Small intestine (tissue), 7 donors: ENCODE measurements around the gene TTC7B. TPM values are rescaled to one million over a fixed set of nuclear protein-coding genes. Genes with fewer than 3 reads are reported as not detected.

Experiments
- DNase-seq, 2 donors: peaks; one replicate each; pipeline versions ENCODE4 v3.0.0 to v3.0.0-alpha.2; 2013
- FAIRE-seq: peaks from 2 replicates; lab custom pipeline; 2012; peaks lifted over from hg19 to GRCh38; lab: Jason Lieb, UNC
- H3K27ac ChIP-seq, 3 donors: one replicate each; pipeline ENCODE4 v1.5.1; 2013; ENCODE audit warnings: low read length in 2 of 3, mild to moderate bottlenecking in 2 of 3, control low read depth in 1 of 3, inconsistent platforms in 1 of 3, low read depth in 1 of 3, moderate library complexity in 1 of 3
- H3K27me3 ChIP-seq, 3 donors: one replicate each; pipeline ENCODE4 v1.6.1; 2013; ENCODE audit warnings: low read length in 3 of 3, inconsistent platforms in 1 of 3; ENCODE audit not compliant: control insufficient read depth in 3 of 3, insufficient read depth in 3 of 3
- H3K36me3 ChIP-seq, 3 donors: one replicate each; pipeline ENCODE4 v1.6.1; 2013; ENCODE audit warnings: low read length in 3 of 3, inconsistent platforms in 1 of 3, low read depth in 1 of 3, mild to moderate bottlenecking in 1 of 3, moderate library complexity in 1 of 3; ENCODE audit not compliant: control insufficient read depth in 3 of 3, insufficient read depth in 2 of 3
- H3K4me1 ChIP-seq, 3 donors: one replicate each; pipeline ENCODE4 v1.6.1; 2013; ENCODE audit warnings: low read length in 2 of 3, inconsistent platforms in 1 of 3, low read depth in 1 of 3, mild to moderate bottlenecking in 1 of 3, moderate library complexity in 1 of 3; ENCODE audit not compliant: control insufficient read depth in 3 of 3, insufficient read depth in 2 of 3
- H3K4me3 ChIP-seq, 3 donors: one replicate each; pipeline ENCODE4 v1.5.1; 2013; ENCODE audit warnings: low read length in 3 of 3, control low read depth in 1 of 3, inconsistent platforms in 1 of 3, low read depth in 1 of 3, mild to moderate bottlenecking in 1 of 3, moderate library complexity in 1 of 3
- H3K9me3 ChIP-seq, 2 donors: one replicate each; pipeline ENCODE4 v1.6.1; 2013; ENCODE audit warnings: low read depth in 1 of 2, low read length in 1 of 2; ENCODE audit not compliant: control insufficient read depth in 2 of 2, insufficient read depth in 1 of 2
- WGBS, 3 donors: extraction: QIAGEN DNeasy Blood & Tissue Kit; methylation state at CpG; one replicate each; pipeline ENCODE4 v1.1.7; 2013; 5-methylcytosine and 5-hydroxymethylcytosine counted together
- polyA plus RNA-seq, 4 donors: library from polyadenylated mRNA; stranded (reverse) in 3 of 4; unstranded in 1 of 4; fragments of 200-250 nt in 3 of 4; fragments of 120-200 nt in 1 of 4; gene quantifications; one replicate each; pipeline versions ENCODE4 v1.2.1 to v1.2.3, GENCODE V29; 2013
- donor health status: healthy with polysubstance abuse.
- donor health status: control.
- donor health status: control.
- donor health status: Bipolar disorder and iron deficiency.
- donor health status: healthy.

The TTC7B gene
- polyA plus RNA-seq, 4 donors = 2.9 to 8.8 (median 4.3) TPM

GRCh38 chr14:90566481-90566880, 249.7 kb downstream of the TTC7B start:
- WGBS, 3 donors = 86 to 94% (median 89%) methylated on average over 4 of the region's 4 CpGs
- no peaks in the 10 kb centered on the region for H3K9me3 ChIP-seq
- peaks cover 0 to 8% (median 0%) of the 10 kb centered on the region in 3 donors for H3K36me3 ChIP-seq
- no peaks in the 10 kb centered on the region for H3K27me3 ChIP-seq
- H3K4me1 ChIP-seq = no peaks in the 10 kb centered on the region
- FAIRE-seq (no peak), DNase-seq (no peak)
- H3K4me3 ChIP-seq = no peak overlapping the region
- no peak overlapping the region for H3K27ac ChIP-seq

- FAIRE-seq (no peak), DNase-seq (no peak)
- H3K27ac ChIP-seq = no peak overlapping the region
- H3K4me3 ChIP-seq = no peak overlapping the region
- 95 to 97% (median 95%) methylated on average over 4 of the region's 4 CpGs for WGBS, 3 donors
- no peaks in the 10 kb centered on the region for H3K4me1 ChIP-seq
- H3K9me3 ChIP-seq = no peaks in the 10 kb centered on the region
- H3K36me3 ChIP-seq = peaks cover 0 to 2% (median 0%) of the 10 kb centered on the region in 3 donors
- H3K27me3 ChIP-seq = no peaks in the 10 kb centered on the region
Measured at GRCh38 chr14:90564496-90564895, 251.7 kb downstream of the TTC7B start.

- no peak for DNase-seq
- no peaks in the 10 kb centered on the region for H3K27me3 ChIP-seq
- peaks cover 0 to 4% (median 0%) of the 10 kb centered on the region in 3 donors for H3K36me3 ChIP-seq
- peaks cover 0 to 12% (median 0%) of the 10 kb centered on the region in 3 donors for H3K4me1 ChIP-seq
- no peak overlapping the region for H3K4me3 ChIP-seq
- H3K9me3 ChIP-seq = no peaks in the 10 kb centered on the region
- no peak for FAIRE-seq
- no peak overlapping the region for H3K27ac ChIP-seq
- WGBS, 3 donors = 55 to 78% (median 75%) methylated on average over 6 of the region's 6 CpGs
Measured at GRCh38 chr14:90562652-90563051, 253.6 kb downstream of the TTC7B start.

GRCh38 chr14:90561920-90562319, 254.3 kb downstream of the TTC7B start:
- Histone ChIP-seq H3K36me3 (peaks cover 0 to 2% (median 0%) of the 10 kb centered on the region in 3 donors), H3K9me3 (no peaks in the 10 kb centered on the region), H3K4me3 (no peak overlapping the region), H3K4me1 (peaks cover 0 to 19% (median 0%) of the 10 kb centered on the region in 3 donors), H3K27ac (no peak overlapping the region), H3K27me3 (no peaks in the 10 kb centered on the region)
- 83 to 90% (median 88%) methylated on average over 7 of the region's 7 CpGs for WGBS, 3 donors
- FAIRE-seq (no peak), DNase-seq (no peak)

GRCh38 chr14:90560991-90561390, 255.2 kb downstream of the TTC7B start:
- H3K36me3 ChIP-seq = peaks cover 0 to 2% (median 0%) of the 10 kb centered on the region in 3 donors
- H3K4me3 ChIP-seq = no peak overlapping the region
- no peaks in the 10 kb centered on the region for H3K9me3 ChIP-seq
- no peaks in the 10 kb centered on the region for H3K27me3 ChIP-seq
- DNase-seq = no peak
- no peak for FAIRE-seq
- H3K4me1 ChIP-seq = peaks cover 0 to 28% (median 0%) of the 10 kb centered on the region in 3 donors
- 89 to 92% (median 91%) methylated on average over 10 of the region's 10 CpGs for WGBS, 3 donors
- no peak overlapping the region for H3K27ac ChIP-seq

- peaks cover 0 to 2% (median 0%) of the 10 kb centered on the region in 3 donors for H3K36me3 ChIP-seq
- H3K27me3 ChIP-seq = no peaks in the 10 kb centered on the region
- H3K4me1 ChIP-seq = peaks cover 0 to 29% (median 0%) of the 10 kb centered on the region in 3 donors
- H3K9me3 ChIP-seq = no peaks in the 10 kb centered on the region
- no peak overlapping the region for H3K4me3 ChIP-seq
- DNase-seq (no peak), FAIRE-seq (no peak)
- H3K27ac ChIP-seq = no peak overlapping the region
- WGBS, 3 donors = 62 to 71% (median 64%) methylated on average over 4 of the region's 4 CpGs
Measured at GRCh38 chr14:90560558-90560957, 255.7 kb downstream of the TTC7B start.

GRCh38 chr14:90559811-90560492, 256.3 kb downstream of the TTC7B start:
- no peak for FAIRE-seq
- H3K4me1 ChIP-seq = peaks cover 0 to 29% (median 0%) of the 10 kb centered on the region in 3 donors
- H3K9me3 ChIP-seq = no peaks in the 10 kb centered on the region
- no peaks in the 10 kb centered on the region for H3K27me3 ChIP-seq
- no peak for DNase-seq
- peaks cover 0 to 4% (median 0%) of the 10 kb centered on the region in 3 donors for H3K36me3 ChIP-seq
- WGBS, 3 donors = 84 to 87% (median 87%) methylated on average over 16 of the region's 16 CpGs
- H3K27ac ChIP-seq = no peak overlapping the region
- H3K4me3 ChIP-seq = no peak overlapping the region

- Histone ChIP-seq H3K4me3 (no peak overlapping the region), H3K27me3 (no peaks in the 10 kb centered on the region), H3K4me1 (peaks cover 0 to 29% (median 0%) of the 10 kb centered on the region in 3 donors), H3K27ac (no peak overlapping the region), H3K36me3 (peaks cover 0 to 4% (median 0%) of the 10 kb centered on the region in 3 donors), H3K9me3 (no peaks in the 10 kb centered on the region)
- DNase-seq = no peak
- FAIRE-seq = no peak
- WGBS, 3 donors = 92 to 95% (median 94%) methylated on average over 12 of the region's 12 CpGs
Measured at GRCh38 chr14:90558983-90559590, 257.1 kb downstream of the TTC7B start.
